WTC11 (cell line): ENCODE results near the gene MRPS5. TPM values are rescaled to one million over a fixed set of nuclear protein-coding genes. Genes with fewer than 3 reads are reported as not detected.

Experiments
- ATAC-seq: fragments of 200-7000 bp; cut with Tn5 transposase; 2 replicates; pipeline ENCODE4 v1.10.0; 2021; ENCODE audit warnings: mild to moderate bottlenecking, moderate library complexity
- CTCF ChIA-PET: fragments of 300-600 bp; sonication (Branson Sonifier 250); formaldehyde crosslinking; loops from one replicate; lab custom pipeline; 2021; ENCODE audit warnings: antibody characterized with exemption; lab: Charles Lee
- POLR2A ChIA-PET: fragments of 350-600 bp; sonication (Branson Sonifier 250); formaldehyde crosslinking; loops from one replicate; lab custom pipeline; 2021; ENCODE audit warnings: antibody characterized with exemption; lab: Charles Lee
- DNase-seq: peaks from one replicate; pipeline ENCODE4 v3.0.0; 2021; ENCODE audit warnings: low spot score
- H3K27ac Mint-ChIP-seq: 2 replicates; pipeline ENCODE4 v1.8.0; 2021; ENCODE audit warnings: mixed read lengths
- H3K27me3 Mint-ChIP-seq: 2 replicates; pipeline ENCODE4 v1.8.0; 2021; ENCODE audit warnings: low read depth, mild to moderate bottlenecking, moderate library complexity, mixed read lengths
- H3K36me3 Mint-ChIP-seq: 2 replicates; pipeline ENCODE4 v1.8.0; 2021; ENCODE audit warnings: mixed read lengths
- H3K4me1 Mint-ChIP-seq: 2 replicates; pipeline ENCODE4 v1.8.0; 2022; ENCODE audit warnings: mixed read lengths
- H3K4me3 Mint-ChIP-seq: 2 replicates; pipeline ENCODE4 v1.8.0; 2021; ENCODE audit warnings: mild to moderate bottlenecking, moderate library complexity, mixed read lengths
- H3K9me3 Mint-ChIP-seq: 2 replicates; pipeline ENCODE4 v1.8.0; 2021; ENCODE audit warnings: mixed read lengths
- ATF3 ChIP-seq: sonication (generic); formaldehyde crosslinking; conservative IDR thresholded peaks from 2 replicates; pipeline ENCODE4 v1.8.1; 2022; ENCODE audit warnings: mild to moderate bottlenecking, missing genetic modification reagents
- ATF6 ChIP-seq: sonication (generic); formaldehyde crosslinking; IDR thresholded peaks from 2 replicates; pipeline ENCODE4 v1.8.1; 2023; ENCODE audit warnings: mild to moderate bottlenecking, missing genetic modification reagents
- CBFB ChIP-seq: sonication (generic); formaldehyde crosslinking; IDR thresholded peaks from 2 replicates; pipeline ENCODE4 v1.8.1; 2022; ENCODE audit warnings: mild to moderate bottlenecking, low read depth, missing genetic modification reagents
- CREB1 ChIP-seq: sonication (generic); formaldehyde crosslinking; IDR thresholded peaks from 2 replicates; pipeline ENCODE4 v1.8.0; 2023; ENCODE audit warnings: mild to moderate bottlenecking, missing genetic modification reagents
- ELF4 ChIP-seq: sonication (generic); formaldehyde crosslinking; IDR thresholded peaks from 2 replicates; pipeline ENCODE4 v1.8.1; 2022; ENCODE audit warnings: low read depth, mild to moderate bottlenecking, moderate library complexity, missing genetic modification reagents
- ESRRA ChIP-seq: sonication (generic); formaldehyde crosslinking; IDR thresholded peaks from 2 replicates; pipeline ENCODE4 v1.8.1; 2022; ENCODE audit warnings: mild to moderate bottlenecking, missing genetic modification reagents, borderline replicate concordance
- ETV6 ChIP-seq: sonication (generic); formaldehyde crosslinking; IDR thresholded peaks from 2 replicates; pipeline ENCODE4 v1.8.1; 2022; ENCODE audit warnings: mild to moderate bottlenecking, missing genetic modification reagents
- MXD4 ChIP-seq: fragments of 250-450 bp; sonication (Bioruptor Pico); IDR thresholded peaks from 2 replicates; pipeline ENCODE4 v1.8.0; 2021; ENCODE audit warnings: mild to moderate bottlenecking, moderate library complexity, borderline replicate concordance
- NR2C2 ChIP-seq: sonication (generic); formaldehyde crosslinking; IDR thresholded peaks from 2 replicates; pipeline ENCODE4 v1.8.0; 2022; ENCODE audit warnings: mild to moderate bottlenecking, missing genetic modification reagents
- NR3C1 ChIP-seq: sonication (generic); formaldehyde crosslinking; conservative IDR thresholded peaks from 2 replicates; pipeline ENCODE4 v1.8.1; 2023; ENCODE audit warnings: low read depth, mild to moderate bottlenecking, missing genetic modification reagents
- RELA ChIP-seq: sonication (generic); formaldehyde crosslinking; IDR thresholded peaks from 2 replicates; pipeline ENCODE4 v1.8.1; 2022; ENCODE audit warnings: missing genetic modification reagents, mild to moderate bottlenecking, borderline replicate concordance
- SMAD3 ChIP-seq: sonication (generic); formaldehyde crosslinking; IDR thresholded peaks from 2 replicates; pipeline ENCODE4 v1.8.0; 2022; ENCODE audit warnings: missing genetic modification reagents, mild to moderate bottlenecking, borderline replicate concordance
- SMAD4 ChIP-seq: sonication (generic); formaldehyde crosslinking; IDR thresholded peaks from 2 replicates; pipeline ENCODE4 v1.8.0; 2022; ENCODE audit warnings: mild to moderate bottlenecking, missing genetic modification reagents
- USF1 ChIP-seq: sonication (generic); formaldehyde crosslinking; IDR thresholded peaks from 2 replicates; pipeline ENCODE4 v1.8.0; 2022; ENCODE audit warnings: mild to moderate bottlenecking, missing genetic modification reagents
- ZMAT4 ChIP-seq: fragments of 250-450 bp; sonication (Bioruptor Pico); IDR thresholded peaks from 2 replicates; pipeline ENCODE4 v1.9.0; 2021; ENCODE audit warnings: mild to moderate bottlenecking
- ZNF121 ChIP-seq: sonication (generic); formaldehyde crosslinking; IDR thresholded peaks from 2 replicates; pipeline ENCODE4 v1.8.0; 2023; ENCODE audit warnings: missing genetic modification reagents
- ZNF219 ChIP-seq: sonication (generic); formaldehyde crosslinking; IDR thresholded peaks from 2 replicates; pipeline ENCODE4 v1.8.0; 2023; ENCODE audit warnings: missing genetic modification reagents, mild to moderate bottlenecking, borderline replicate concordance
- ZNF232 ChIP-seq: sonication (generic); formaldehyde crosslinking; IDR thresholded peaks from 2 replicates; pipeline ENCODE4 v1.8.0; 2022; ENCODE audit warnings: mild to moderate bottlenecking, missing genetic modification reagents
- ZNF317 ChIP-seq: sonication (generic); formaldehyde crosslinking; IDR thresholded peaks from 2 replicates; pipeline ENCODE4 v1.8.1; 2023; ENCODE audit warnings: low read depth, mild to moderate bottlenecking, moderate library complexity, missing genetic modification reagents, borderline replicate concordance
- ZNF416 ChIP-seq: fragments of 250-450 bp; sonication (Bioruptor Pico); IDR thresholded peaks from 2 replicates; pipeline ENCODE4 v1.9.0; 2021; ENCODE audit warnings: mild to moderate bottlenecking, inconsistent platforms
- ZNF671 ChIP-seq: fragments of 250-450 bp; sonication (Bioruptor Pico); IDR thresholded peaks from 2 replicates; pipeline ENCODE4 v1.8.0; 2021; ENCODE audit warnings: mild to moderate bottlenecking
- total RNA-seq: library from RNA; stranded (reverse); gene quantifications from 3 replicates; pipeline ENCODE4 v1.2.3, GENCODE V29; 2021
- TF ChIP-seq, protein P1 (sequence below): sonication (generic); formaldehyde crosslinking; IDR thresholded peaks from 2 replicates; pipeline ENCODE4 v1.8.1; 2022; ENCODE audit warnings: mild to moderate bottlenecking, moderate library complexity, missing genetic modification reagents
- TF ChIP-seq, protein P2 (sequence below): sonication (generic); formaldehyde crosslinking; IDR thresholded peaks from 2 replicates; pipeline ENCODE4 v1.8.1; 2023; ENCODE audit warnings: mild to moderate bottlenecking, moderate library complexity, missing genetic modification reagents
- TF ChIP-seq, protein P3 (sequence below): sonication (generic); formaldehyde crosslinking; IDR thresholded peaks from 2 replicates; pipeline ENCODE4 v1.8.1; 2023; ENCODE audit warnings: mild to moderate bottlenecking, missing genetic modification reagents, moderate library complexity
- TF ChIP-seq, protein P4 (sequence below): sonication (generic); formaldehyde crosslinking; IDR thresholded peaks from 2 replicates; pipeline ENCODE4 v1.8.1; 2023; ENCODE audit warnings: mild to moderate bottlenecking, missing genetic modification reagents

Gene MRPS5
- total RNA-seq, 1 experiment from 2014 or later: 70.3 TPM

DNA sequence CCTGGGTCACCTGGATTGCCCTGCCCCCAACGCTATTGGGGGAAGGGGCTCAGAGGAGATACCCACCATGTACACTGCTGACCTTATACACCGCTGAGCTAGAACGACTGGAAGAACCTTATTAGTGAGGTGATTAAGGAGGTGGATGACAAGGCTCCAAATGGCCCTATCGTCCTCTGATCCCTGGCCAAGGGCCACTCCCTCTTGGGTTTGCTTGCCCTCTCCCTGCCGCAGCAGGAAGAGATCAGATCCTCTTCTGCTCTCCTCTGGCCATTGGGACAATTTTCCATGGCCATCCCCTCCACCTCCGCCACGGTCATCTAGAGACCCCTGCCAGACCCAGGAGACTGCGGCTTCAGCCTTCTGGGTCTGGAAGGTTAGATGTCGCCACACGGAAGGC, 36.8 kb upstream of the MRPS5 start:
- peaks cover 7% of the 10 kb centered on the region for H3K9me3 Mint-ChIP-seq
- DNase-seq (no peak), ATAC-seq (no peak)
- H3K27ac Mint-ChIP-seq: no peak overlapping the region
- TF ChIP-seq ZNF121 (CRISPR knock-in tag) (no peak), SMAD3 (CRISPR knock-in tag) (no peak), ZNF416 (no peak), CBFB (CRISPR knock-in tag) (no peak), ZNF317 (CRISPR knock-in tag) (no peak), ATF6 (CRISPR knock-in tag) (no peak), CREB1 (CRISPR knock-in tag) (no peak), ZNF232 (CRISPR knock-in tag) (no peak), ELF4 (CRISPR knock-in tag) (no peak), USF1 (no peak), NR3C1 (no peak), ESRRA (CRISPR knock-in tag) (no peak), SMAD4 (no peak), ETV6 (CRISPR knock-in tag) (no peak), ATF3 (CRISPR knock-in tag) (no peak), ZNF219 (CRISPR knock-in tag) (no peak)
- TF ChIP-seq, protein P1, sequence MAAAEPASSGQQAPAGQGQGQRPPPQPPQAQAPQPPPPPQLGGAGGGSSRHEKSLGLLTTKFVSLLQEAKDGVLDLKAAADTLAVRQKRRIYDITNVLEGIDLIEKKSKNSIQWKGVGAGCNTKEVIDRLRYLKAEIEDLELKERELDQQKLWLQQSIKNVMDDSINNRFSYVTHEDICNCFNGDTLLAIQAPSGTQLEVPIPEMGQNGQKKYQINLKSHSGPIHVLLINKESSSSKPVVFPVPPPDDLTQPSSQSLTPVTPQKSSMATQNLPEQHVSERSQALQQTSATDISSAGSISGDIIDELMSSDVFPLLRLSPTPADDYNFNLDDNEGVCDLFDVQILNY: no peak
- TF ChIP-seq, protein P2, sequence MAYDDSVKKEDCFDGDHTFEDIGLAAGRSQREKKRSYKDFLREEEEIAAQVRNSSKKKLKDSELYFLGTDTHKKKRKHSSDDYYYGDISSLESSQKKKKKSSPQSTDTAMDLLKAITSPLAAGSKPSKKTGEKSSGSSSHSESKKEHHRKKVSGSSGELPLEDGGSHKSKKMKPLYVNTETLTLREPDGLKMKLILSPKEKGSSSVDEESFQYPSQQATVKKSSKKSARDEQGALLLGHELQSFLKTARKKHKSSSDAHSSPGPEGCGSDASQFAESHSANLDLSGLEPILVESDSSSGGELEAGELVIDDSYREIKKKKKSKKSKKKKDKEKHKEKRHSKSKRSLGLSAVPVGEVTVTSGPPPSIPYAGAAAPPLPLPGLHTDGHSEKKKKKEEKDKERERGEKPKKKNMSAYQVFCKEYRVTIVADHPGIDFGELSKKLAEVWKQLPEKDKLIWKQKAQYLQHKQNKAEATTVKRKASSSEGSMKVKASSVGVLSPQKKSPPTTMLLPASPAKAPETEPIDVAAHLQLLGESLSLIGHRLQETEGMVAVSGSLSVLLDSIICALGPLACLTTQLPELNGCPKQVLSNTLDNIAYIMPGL (CRISPR knock-in tag): no peak
- peaks cover 17% of the 10 kb centered on the region for H3K27me3 Mint-ChIP-seq
- H3K4me3 Mint-ChIP-seq: peak overlapping the region; percentile 79
- POLR2A ChIA-PET: no interaction called here
- peaks cover 9% of the 10 kb centered on the region for H3K4me1 Mint-ChIP-seq
- H3K36me3 Mint-ChIP-seq: peaks cover 31% of the 10 kb centered on the region
- CTCF ChIA-PET: interaction anchor here (1.9 kb wide), 1 partner anchor 79 kb away, joined by 7 read pairs; no protein-coding TSS in a partner anchor

- TF ChIP-seq MXD4: no peak
- TF ChIP-seq, protein P3, sequence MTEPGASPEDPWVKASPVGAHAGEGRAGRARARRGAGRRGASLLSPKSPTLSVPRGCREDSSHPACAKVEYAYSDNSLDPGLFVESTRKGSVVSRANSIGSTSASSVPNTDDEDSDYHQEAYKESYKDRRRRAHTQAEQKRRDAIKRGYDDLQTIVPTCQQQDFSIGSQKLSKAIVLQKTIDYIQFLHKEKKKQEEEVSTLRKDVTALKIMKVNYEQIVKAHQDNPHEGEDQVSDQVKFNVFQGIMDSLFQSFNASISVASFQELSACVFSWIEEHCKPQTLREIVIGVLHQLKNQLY (CRISPR knock-in tag): no peak
- no peak for TF ChIP-seq NR2C2 (CRISPR knock-in tag)
- TF ChIP-seq RELA (CRISPR knock-in tag): no peak
- no peak for TF ChIP-seq ZNF671 (CRISPR knock-in tag)
- no peak for TF ChIP-seq CREB1 (CRISPR knock-in tag)
- no peak for TF ChIP-seq ZMAT4 (CRISPR knock-in tag)
- TF ChIP-seq, protein P4, sequence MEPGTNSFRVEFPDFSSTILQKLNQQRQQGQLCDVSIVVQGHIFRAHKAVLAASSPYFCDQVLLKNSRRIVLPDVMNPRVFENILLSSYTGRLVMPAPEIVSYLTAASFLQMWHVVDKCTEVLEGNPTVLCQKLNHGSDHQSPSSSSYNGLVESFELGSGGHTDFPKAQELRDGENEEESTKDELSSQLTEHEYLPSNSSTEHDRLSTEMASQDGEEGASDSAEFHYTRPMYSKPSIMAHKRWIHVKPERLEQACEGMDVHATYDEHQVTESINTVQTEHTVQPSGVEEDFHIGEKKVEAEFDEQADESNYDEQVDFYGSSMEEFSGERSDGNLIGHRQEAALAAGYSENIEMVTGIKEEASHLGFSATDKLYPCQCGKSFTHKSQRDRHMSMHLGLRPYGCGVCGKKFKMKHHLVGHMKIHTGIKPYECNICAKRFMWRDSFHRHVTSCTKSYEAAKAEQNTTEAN: no peak
- ChIA-PET CTCF (no interaction called here), POLR2A (no interaction called here)
- H3K4me1 Mint-ChIP-seq: no peaks in the 10 kb centered on the region
- DNase-seq (no peak), ATAC-seq (no peak)
- H3K27me3 Mint-ChIP-seq: peaks cover 23% of the 10 kb centered on the region
- peaks cover 99% of the 10 kb centered on the region for H3K36me3 Mint-ChIP-seq
- no peak overlapping the region for H3K27ac Mint-ChIP-seq
- peaks cover 85% of the 10 kb centered on the region for H3K9me3 Mint-ChIP-seq
- H3K4me3 Mint-ChIP-seq: no peak overlapping the region
Measured at GRCh38 chr2:95149397-95149984, 27.9 kb upstream of the MRPS5 start.
